Stimulated activated CD8-positive, alpha-beta memory T cell treated with anti-CD3 and anti-CD28 coated beads, Interleukin-15, amount 100 ng/mL, for 24 hours (primary cell): ENCODE results near the gene NTRK2.

ENCODE experiments used
- DNase-seq: peaks from one replicate; pipeline ENCODE4 v3.0.0-alpha.2; 2020; ENCODE audit warnings: low read depth

NTRK2 gene

GRCh38 chr9:84819491-84819991 lies 150.0 kb downstream of the NTRK2 start:
- DNase-seq = no peak

- DNase-seq = no peak
Observed at GRCh38 chr9:84821431-84821830, 151.9 kb downstream of the NTRK2 start.

DNA sequence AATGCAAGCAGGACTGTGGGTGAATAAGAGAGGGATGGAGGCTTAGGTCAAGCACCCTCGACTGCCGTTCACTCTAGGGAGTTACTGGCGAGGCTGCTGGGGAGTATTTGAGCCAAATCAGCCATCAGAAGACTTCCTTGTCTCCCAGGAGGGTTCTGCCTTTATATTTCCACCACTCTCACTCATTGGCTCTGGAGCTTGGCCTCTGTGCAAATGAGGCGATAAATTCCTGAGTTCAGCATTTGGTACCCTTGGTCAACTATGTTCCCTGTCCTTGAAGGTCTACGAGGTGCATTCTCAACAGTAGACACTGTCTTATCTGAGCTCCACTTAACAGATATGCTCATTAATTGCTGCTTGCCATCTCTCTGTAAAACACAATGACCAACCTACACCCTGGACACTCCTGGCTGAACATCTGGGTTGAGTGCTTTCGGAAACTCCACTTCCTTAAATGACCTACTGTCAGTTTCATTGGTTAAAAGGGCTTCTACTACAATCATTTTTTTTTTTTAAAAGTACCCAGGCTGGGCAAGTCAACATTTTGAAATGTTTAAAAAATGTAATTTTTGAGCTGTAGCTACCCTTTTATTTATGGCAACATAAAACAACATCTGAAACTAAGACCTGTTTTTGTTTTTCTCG lies 153.2 kb downstream of the NTRK2 start:
- DNase-seq = no peak

DNA sequence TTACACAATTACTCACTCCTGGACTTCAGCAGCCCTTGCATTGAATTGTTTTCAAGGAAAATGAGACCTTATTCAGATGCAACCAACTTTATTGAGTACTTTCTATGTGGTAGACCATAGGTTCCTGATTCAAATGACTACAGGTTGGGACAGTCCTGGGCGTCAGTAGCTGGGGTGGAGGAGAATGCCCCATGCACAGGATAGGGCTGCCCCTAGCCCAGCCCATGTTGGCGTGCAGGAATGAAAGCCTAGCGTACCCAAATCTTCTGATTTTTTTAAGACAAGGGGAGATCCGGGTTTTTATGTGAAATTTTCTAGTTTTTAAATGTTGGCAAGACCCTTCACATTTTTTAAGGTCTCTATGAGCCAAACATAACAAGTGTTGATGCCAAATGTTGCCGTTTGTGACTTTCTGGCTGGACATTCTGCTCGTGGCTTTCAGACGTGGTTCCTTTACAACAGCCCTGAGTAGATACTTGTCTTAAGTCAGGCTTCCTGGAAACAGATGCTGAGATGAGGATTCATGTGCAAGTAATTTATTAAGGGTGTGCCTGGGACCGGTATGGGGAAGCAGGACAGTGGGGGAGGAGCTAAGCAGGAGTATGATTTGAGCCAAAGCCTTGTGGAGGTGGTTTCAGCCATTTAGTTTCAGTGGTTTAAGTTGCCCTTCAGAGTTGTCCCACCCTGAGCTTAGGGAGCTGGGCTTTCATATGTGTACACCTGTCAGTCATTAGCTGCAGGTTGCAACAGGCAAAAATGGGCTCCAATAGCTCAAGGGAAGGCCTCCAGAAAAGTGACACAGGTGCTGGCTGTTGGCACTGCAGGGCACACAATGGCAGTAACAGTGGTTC lies 154.1 kb downstream of the NTRK2 start:
- DNase-seq = no peak

DNA sequence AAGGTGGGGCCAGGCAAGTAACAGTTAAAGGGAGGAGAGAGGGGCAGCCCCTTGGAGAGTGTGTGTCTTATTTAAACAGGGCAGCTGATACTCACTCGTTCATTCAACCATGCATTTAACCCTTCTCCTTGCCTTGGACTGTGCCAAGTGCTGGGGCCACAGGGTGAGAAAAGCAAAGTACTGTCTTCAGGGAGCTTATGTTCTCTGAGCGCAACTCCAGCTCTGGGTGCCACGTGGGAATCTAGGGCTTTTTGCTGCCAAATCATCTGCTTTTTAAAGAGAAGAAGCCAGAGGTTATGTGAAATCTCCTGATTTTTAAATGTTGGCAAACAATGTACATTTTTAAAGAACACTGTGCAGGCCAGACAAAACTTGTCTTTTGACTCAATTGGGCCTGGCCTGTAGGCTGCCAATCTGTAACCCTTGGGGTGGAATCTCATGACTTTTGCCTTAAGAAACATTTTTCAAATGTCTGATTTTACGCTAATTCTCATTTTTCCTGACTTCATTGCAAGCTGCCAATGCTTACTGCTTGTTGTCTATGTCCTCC lies 157.8 kb downstream of the NTRK2 start:
- DNase-seq = no peak

DNA sequence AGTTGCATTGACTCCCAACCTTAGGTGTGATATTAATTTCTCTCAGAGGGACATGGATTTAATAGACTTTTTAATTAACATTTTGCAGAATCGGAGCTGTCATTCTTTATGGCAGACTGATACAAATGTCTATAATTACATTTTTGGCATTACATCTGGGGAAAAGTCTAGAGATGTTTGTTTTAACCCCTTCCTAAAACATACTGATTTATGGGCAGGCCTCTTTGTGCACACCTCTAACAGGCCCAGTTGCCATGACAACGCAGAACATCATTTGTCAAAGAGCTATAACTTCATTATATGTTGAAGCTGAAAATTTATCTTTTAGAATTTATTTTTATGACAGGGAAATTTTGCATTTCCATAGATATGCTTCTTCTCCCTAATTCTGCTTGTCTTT lies 158.5 kb downstream of the NTRK2 start:
- DNase-seq = no peak

GRCh38 chr9:84829471-84829870 lies 159.9 kb downstream of the NTRK2 start:
- no peak for DNase-seq

DNA sequence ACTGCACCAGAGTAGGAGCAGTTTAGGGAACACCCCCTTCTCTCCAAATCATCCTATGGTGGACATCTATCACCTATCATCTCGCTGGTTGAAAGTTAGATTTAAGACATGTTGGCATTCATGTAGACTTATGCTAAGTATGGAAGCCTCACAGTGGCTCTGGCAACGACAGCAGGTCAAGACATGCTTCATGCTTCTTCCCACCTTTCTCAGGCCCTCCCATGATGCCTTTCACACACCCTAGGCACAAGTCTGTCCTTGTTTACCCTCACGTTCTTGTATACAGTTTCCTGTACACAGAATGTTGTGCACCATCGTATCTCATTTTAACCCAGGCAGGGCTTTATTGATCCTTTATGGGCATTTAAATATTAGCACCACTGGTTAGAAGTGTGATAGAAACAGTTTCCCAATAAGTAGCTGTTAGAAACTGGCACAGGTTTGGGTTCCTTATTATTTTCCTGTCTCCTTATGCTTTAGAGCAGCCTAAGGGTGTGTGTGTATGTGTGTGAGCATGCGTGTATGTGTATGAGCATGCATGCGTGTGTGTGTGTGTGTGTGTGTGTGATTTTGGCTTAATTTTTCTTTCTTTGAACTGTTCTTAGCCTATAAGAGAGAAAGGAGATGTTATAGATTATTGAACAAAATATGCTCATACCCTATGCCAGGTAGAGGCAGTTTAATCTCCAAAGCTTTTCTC lies 160.6 kb downstream of the NTRK2 start:
- no peak for DNase-seq

DNA sequence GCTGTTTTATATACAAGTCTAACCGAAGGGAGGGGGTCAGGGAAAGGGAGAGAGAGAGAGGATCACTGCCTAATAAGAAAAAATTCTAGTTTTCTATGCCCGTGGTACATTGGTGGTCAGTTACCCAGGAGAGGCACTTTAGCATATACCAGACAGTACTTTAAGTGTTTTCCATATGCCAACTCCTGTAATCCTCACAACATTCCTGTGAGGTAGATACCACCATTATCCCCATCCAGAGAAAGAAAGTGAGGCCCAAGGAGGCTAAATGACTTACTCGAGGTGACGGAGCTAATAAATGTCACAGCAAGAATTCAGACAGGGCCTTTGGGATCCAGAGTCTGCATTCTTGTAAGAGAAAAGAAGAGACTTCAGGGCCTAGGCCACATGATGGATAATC lies 161.8 kb downstream of the NTRK2 start:
- no peak for DNase-seq

GRCh38 chr9:84832453-84832852 lies 162.9 kb downstream of the NTRK2 start:
- no peak for DNase-seq

DNA sequence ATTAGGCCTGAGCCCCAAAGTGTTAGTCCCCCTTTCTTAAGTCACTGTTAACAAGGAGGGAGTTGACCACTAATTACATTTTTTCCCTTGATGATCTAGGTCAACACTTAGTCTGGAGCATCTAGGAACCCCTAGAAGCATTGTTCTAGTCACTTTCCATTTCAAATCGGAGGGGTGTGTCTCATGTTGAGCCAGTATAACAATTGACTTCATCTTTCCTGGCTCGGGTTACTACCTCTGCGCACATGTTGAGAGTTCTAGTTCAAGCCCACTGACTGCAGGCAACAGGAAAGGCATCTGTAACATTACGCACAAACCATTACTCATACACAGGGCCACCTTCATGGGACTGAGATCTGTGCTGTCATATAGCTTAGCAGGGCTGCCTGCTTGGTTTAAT lies 164.9 kb downstream of the NTRK2 start:
- DNase-seq = no peak

DNA sequence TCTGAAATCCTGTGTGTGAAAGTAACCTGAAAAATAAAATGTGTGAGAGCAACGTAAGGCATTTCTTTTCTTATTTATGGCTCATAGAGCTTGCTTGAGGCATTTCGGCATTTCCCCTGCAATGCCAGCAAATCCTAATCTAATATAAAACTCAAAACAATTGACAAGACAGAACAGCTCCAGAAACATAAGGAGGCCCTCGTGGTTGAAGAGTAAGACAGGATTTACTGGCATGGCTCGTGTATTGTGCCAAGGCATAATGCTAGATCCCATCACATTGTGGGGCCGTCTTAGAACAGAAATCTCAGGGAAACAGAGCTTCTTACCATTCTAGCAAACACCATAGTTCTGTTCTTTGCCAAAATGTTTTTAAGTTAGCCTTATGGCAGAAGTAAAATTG lies 166.2 kb downstream of the NTRK2 start:
- no peak for DNase-seq

DNA sequence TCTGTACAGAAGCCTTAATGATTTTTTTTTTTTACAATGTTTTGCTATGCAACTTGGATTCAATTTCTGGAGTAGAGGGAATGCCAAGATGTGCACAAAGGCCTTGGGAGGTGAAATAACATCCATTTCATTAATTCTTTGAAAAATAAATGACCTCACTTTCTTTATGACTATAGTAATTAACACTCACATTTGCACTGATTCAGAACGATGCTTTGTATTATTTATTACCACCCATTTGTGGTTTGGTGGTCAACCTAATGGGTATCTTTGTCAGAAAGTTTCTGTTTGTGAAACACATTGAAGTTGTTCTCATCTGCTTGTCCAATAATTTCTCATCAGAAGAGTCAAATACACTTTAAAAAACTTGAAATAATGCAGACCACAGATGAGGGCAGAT lies 169.3 kb downstream of the NTRK2 start:
- DNase-seq = no peak

GRCh38 chr9:84839541-84839940 lies 170.0 kb downstream of the NTRK2 start:
- no peak for DNase-seq

DNA sequence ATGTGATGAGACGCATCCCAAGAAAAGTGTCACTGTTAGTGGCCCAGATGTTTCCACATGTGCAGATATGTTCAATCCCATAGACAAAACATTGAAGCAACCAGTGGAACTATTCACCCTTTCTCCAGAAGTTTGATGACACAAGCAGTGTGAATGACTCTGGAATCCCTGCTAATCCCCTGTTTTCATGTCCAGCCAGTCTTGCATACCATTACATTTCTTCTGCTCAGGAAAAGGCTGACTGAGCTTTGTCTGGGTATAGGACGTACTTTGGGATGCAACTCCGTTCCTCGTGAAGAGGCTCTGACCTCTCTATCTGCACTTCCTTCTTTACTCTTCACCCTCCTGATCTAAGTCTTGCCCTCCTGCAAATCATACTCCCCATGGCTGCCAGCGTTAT lies 172.4 kb downstream of the NTRK2 start:
- DNase-seq = no peak

DNA sequence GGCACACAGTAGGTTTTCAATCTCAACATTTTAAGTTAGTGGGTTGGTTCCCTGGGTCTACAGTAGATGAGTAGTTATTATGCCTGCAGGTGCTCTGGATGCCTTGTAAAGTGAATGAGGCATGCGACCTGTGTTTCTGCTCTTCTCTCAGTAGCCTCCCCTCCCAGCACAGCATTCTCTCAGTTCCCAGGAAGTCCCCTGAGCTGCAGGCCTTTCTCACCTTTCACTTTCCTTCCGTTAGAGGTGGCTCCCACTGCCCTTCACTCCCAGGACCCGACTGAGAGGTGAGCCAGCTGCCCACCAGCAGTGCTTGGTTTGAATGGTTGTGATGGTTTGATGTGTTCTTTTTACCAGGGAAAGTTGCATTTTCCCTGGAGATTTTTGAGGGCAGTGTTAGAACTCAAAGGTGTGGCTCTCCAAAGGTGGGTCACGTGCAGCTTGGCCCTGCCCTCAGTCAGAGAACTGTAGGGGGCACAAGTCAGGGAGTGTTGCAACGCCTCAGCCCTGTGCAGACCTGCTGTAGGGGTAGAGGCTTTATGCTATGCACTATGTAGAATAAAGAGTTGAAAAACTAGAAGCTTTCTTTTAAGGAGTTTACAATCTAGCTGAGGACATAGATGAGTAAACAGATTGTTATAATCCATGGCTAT lies 173.8 kb downstream of the NTRK2 start:
- no peak for DNase-seq

DNA sequence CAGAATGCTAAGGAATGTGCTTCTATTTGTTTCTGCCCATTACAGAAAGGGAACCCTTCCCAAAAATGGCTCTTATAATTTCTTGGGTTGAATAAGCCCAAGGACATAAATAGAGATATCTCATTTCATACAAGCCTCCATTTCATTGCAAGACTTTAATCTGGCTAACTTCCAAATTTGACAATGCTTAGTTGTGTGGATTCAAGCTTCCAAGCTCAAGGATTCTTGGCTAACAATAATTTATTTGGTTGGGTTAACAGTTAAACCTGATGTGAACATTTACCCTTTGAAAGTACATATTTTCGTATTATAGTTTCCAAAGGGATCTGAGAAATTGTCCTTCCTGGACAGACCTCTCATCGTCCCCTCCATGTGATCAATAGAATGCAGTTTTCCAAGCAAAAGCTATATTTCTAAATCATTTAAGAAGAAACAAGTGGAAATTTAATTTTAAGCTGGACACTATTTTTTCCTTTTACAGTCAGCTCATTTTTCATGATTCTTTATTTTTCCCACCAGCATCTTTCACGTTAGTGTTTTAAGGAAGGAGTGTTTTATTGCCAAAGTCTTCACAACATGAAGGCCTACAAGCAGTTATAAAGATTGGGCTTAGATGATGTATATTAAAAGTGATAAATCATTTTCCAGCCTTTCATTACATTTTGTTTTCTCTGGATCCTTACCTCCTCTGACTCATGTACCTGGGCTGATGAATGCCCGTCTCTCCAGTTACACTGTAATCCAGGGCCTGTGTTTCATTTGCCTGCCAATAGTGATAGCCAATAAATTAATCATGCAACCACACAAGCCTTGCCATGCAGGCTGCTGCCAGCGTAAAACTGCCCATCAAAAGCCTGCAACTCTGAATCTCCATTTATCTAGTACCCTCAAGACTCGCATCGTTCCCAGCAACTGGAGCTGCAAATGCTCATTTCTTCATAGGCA lies 176.7 kb downstream of the NTRK2 start:
- no peak for DNase-seq

DNA sequence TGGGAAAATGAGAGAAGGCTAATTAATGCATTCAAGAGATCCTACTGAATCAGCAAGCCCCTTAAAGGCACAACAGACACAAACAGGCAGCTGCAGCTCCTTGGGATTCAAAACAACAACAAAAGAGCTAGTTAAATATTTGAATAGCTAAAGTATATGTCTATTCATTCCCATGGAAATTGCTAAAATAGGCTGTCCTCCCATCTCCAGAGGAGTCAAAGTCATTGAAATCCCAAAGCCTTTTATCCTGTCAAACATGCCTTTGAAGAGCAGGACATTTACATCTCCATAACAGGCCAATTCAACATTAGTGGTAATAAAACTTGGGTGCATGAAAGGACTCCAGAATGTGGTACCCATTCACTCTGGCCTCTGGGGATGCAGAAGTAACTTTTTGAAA lies 177.4 kb downstream of the NTRK2 start:
- DNase-seq = no peak

GRCh38 chr9:84849049-84849448 lies 179.5 kb downstream of the NTRK2 start:
- DNase-seq = no peak

- no peak for DNase-seq
Observed at GRCh38 chr9:84850830-84851392, 181.4 kb downstream of the NTRK2 start.
